Karpas-422 (cell line): Measurements from ENCODE around the gene ZFP91. TPM values are rescaled to one million over a fixed set of nuclear protein-coding genes. Genes with fewer than 3 reads are reported as not detected.

Source experiments
- DNase-seq: peaks from one replicate; pipeline ENCODE4 v3.0.0-alpha.2; 2015
- H2AFZ ChIP-seq: fragments of 200-600 bp; sonication (generic); 2 replicates; pipeline ENCODE4 v1.6.1; 2014; ENCODE audit warnings: antibody characterized with exemption, low read length, mixed read lengths
- H3K27ac ChIP-seq: fragments of 200-600 bp; sonication (generic); 2 replicates; pipeline ENCODE4 v1.5.1; 2014; ENCODE audit warnings: mild to moderate bottlenecking, low read length, moderate library complexity
- H3K27me3 ChIP-seq: fragments of 200-600 bp; sonication (generic); 2 replicates; pipeline ENCODE4 v1.6.1; 2014; ENCODE audit warnings: low read length, mixed read lengths
- H3K36me3 ChIP-seq: fragments of 200-600 bp; sonication (generic); 2 replicates; pipeline ENCODE4 v1.6.1; 2014; ENCODE audit warnings: low read length, mixed read lengths; ENCODE audit not compliant: insufficient read depth
- H3K4me1 ChIP-seq: fragments of 200-600 bp; sonication (generic); 2 replicates; pipeline ENCODE4 v1.6.1; 2014; ENCODE audit warnings: mild to moderate bottlenecking, low read length, mixed read lengths
- H3K4me2 ChIP-seq: fragments of 200-600 bp; sonication (generic); 2 replicates; pipeline ENCODE4 v1.6.1; 2014; ENCODE audit warnings: low read length, low read depth, mild to moderate bottlenecking; ENCODE audit not compliant: poor library complexity, severe bottlenecking
- H3K4me3 ChIP-seq: fragments of 200-600 bp; sonication (generic); 2 replicates; pipeline ENCODE4 v1.5.1; 2014; ENCODE audit warnings: mild to moderate bottlenecking, antibody characterized with exemption, low read length, mixed read lengths
- H3K79me2 ChIP-seq: fragments of 200-600 bp; sonication (generic); 2 replicates; pipeline ENCODE4 v1.6.1; 2014; ENCODE audit warnings: mild to moderate bottlenecking, low read length, mixed read lengths
- H3K9ac ChIP-seq: fragments of 200-600 bp; sonication (generic); 2 replicates; pipeline ENCODE4 v1.6.0; 2014; ENCODE audit warnings: low read length
- H3K9me2 ChIP-seq: fragments of 200-600 bp; sonication (generic), shearing (Covaris generic); replicated peaks from 2 replicates; pipeline ENCODE4 v1.6.0; 2014; ENCODE audit warnings: mild to moderate bottlenecking, low read length, moderate library complexity; ENCODE audit not compliant: insufficient read depth
- H3K9me3 ChIP-seq: fragments of 300-700, 200-600 bp; sonication (generic); 2 replicates; pipeline ENCODE4 v1.6.1; 2014; ENCODE audit warnings: low read length, mixed read lengths
- H4K20me1 ChIP-seq: fragments of 200-600 bp; sonication (generic); 2 replicates; pipeline ENCODE4 v1.6.1; 2014; ENCODE audit warnings: mild to moderate bottlenecking, antibody characterized with exemption, low read length, low read depth; ENCODE audit not compliant: insufficient read depth
- total RNA-seq: library from RNA; depleted of rRNA; stranded (reverse); fragments of >200 nt; shearing (Covaris generic); gene quantifications from 2 replicates; pipeline ENCODE4 v1.2.3, GENCODE V29; 2014; ENCODE audit warnings: low replicate concordance

The ZFP91 gene
- total RNA-seq, 1 experiment from 2014 or later: 49.4 TPM

DNA sequence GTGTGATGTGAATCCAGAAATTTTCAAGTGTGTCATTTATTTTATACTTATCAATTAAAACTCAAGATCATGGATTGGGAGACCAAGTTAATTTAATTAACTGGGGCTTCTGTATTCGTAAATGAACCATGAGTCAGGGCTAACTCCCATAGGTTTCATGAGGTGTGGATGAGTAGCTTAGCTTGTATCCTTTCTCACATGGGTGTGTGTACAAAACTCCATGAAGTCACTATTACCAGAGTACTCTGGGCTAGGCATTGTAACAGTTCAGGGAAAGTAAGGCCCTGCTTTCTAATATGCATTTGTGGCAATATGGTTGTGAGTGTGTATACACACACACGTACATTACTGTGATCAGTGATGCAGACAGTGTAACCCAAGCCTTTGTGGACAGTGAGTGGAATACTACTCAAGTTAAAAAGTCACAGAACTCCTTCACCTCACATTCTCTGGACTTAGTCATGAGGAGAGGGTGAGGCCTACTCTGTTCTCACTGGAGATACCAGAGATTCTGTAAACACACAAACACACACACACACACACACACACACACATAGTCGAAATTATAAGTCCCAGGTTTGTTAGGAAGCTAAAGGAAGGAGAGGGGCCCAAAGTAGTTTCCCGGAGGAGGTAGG is 47.1 kb downstream of the ZFP91 start:
- H3K9me2 ChIP-seq: no peaks in the 10 kb centered on the region
- H3K4me3 ChIP-seq: no peak overlapping the region
- peaks cover 51% of the 10 kb centered on the region; the same call in 1 of the 2 replicates for H3K36me3 ChIP-seq
- no peaks in the 10 kb centered on the region for H3K27me3 ChIP-seq
- H3K4me2 ChIP-seq: no peak overlapping the region
- H3K79me2 ChIP-seq: peaks cover 6% of the 10 kb centered on the region
- H3K9ac ChIP-seq: no peak overlapping the region
- H4K20me1 ChIP-seq: no peaks in the 10 kb centered on the region
- H3K4me1 ChIP-seq: no peaks in the 10 kb centered on the region
- no peak overlapping the region for H2AFZ ChIP-seq
- H3K9me3 ChIP-seq: no peaks in the 10 kb centered on the region
- no peak overlapping the region for H3K27ac ChIP-seq
- no peak for DNase-seq

DNA sequence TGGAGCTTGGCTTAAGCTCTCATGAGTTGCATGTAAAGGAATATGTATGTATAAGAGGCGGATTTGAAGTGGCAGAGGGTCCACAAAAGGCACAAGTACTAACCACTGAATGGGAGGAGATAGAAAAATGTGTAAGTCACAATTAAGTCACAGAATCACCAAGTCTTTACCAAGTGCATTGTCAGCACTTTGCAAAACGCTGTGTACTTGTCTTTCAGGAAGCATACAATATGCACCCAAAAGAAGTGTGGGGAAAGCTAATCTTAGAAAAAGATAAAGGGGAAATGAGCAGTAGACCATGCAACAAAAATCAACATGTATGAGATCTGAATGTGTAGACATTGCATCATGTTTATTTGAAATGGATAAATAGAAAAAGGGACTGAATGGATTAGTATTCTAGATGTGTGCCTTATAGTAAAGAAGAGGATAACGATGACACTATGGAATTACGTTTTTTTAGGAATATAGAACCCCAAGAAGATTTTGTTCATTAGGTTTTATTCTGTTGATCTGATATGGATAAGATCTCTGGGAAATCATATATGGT is 48.1 kb downstream of the ZFP91 start:
- Histone ChIP-seq H3K4me3 (no peak overlapping the region), H3K79me2 (no peaks in the 10 kb centered on the region), H3K4me2 (no peak overlapping the region), H3K9me3 (no peaks in the 10 kb centered on the region), H2AFZ (no peak overlapping the region), H3K4me1 (no peaks in the 10 kb centered on the region), H3K9me2 (no peaks in the 10 kb centered on the region), H3K36me3 (peaks cover 44% of the 10 kb centered on the region; the same call in 1 of the 2 replicates), H3K27me3 (no peaks in the 10 kb centered on the region), H4K20me1 (no peaks in the 10 kb centered on the region), H3K9ac (no peak overlapping the region), H3K27ac (no peak overlapping the region)
- DNase-seq: no peak

DNA sequence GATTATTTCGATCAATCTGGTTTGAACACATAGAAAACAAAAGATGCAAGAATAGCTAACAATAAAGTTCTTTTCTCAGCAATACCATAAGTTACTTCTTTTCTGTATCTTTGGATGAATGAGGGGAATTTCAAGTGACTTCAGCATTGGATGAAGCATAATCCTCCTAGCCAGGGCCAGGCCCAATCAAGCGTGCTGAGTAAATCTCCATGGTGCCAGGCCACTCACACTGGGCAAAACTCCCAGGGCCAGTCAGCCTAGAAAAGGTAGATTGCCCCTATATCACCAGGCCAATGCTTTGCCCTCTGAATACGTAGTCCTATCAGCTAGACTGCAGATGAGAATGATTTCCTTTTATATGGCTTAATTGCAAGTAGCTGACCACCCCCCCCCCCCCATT is 49.6 kb downstream of the ZFP91 start:
- H4K20me1 ChIP-seq: no peaks in the 10 kb centered on the region
- no peak overlapping the region for H2AFZ ChIP-seq
- no peaks in the 10 kb centered on the region for H3K27me3 ChIP-seq
- no peaks in the 10 kb centered on the region for H3K79me2 ChIP-seq
- H3K4me1 ChIP-seq: no peaks in the 10 kb centered on the region
- no peaks in the 10 kb centered on the region for H3K9me2 ChIP-seq
- peaks cover 33% of the 10 kb centered on the region; the same call in 1 of the 2 replicates for H3K36me3 ChIP-seq
- no peak overlapping the region for H3K4me3 ChIP-seq
- no peak overlapping the region for H3K4me2 ChIP-seq
- H3K9ac ChIP-seq: no peak overlapping the region
- no peak for DNase-seq
- H3K27ac ChIP-seq: no peak overlapping the region
- H3K9me3 ChIP-seq: no peaks in the 10 kb centered on the region

DNA sequence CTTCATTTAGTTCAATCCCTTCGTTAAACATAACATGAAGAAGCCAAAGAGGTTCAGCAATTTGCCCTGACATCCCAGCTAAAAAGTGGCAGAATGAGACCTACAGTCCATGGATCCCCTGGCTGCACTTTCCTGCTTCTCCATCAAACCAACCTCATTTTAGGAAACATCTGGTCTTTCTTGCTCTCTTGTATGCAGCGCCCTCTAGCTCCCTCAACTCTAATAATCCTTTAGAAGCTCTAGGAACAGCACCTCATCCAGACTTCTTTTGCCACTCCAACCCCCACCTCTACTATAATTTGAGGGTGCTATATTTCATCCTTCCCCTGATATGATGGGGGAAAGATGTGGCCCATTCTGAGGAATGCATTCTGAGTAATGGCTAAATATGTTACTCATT is 51.0 kb downstream of the ZFP91 start:
- no peaks in the 10 kb centered on the region for H3K9me2 ChIP-seq
- H4K20me1 ChIP-seq: no peaks in the 10 kb centered on the region
- no peak overlapping the region for H3K9ac ChIP-seq
- peak; percentile 75 for DNase-seq
- no peak overlapping the region for H3K4me3 ChIP-seq
- no peaks in the 10 kb centered on the region for H3K9me3 ChIP-seq
- no peaks in the 10 kb centered on the region for H3K79me2 ChIP-seq
- H3K27me3 ChIP-seq: no peaks in the 10 kb centered on the region
- no peak overlapping the region for H2AFZ ChIP-seq
- no peak overlapping the region for H3K27ac ChIP-seq
- no peak overlapping the region for H3K4me2 ChIP-seq
- H3K36me3 ChIP-seq: peaks cover 19% of the 10 kb centered on the region; the same call in 1 of the 2 replicates
- no peaks in the 10 kb centered on the region for H3K4me1 ChIP-seq

DNA sequence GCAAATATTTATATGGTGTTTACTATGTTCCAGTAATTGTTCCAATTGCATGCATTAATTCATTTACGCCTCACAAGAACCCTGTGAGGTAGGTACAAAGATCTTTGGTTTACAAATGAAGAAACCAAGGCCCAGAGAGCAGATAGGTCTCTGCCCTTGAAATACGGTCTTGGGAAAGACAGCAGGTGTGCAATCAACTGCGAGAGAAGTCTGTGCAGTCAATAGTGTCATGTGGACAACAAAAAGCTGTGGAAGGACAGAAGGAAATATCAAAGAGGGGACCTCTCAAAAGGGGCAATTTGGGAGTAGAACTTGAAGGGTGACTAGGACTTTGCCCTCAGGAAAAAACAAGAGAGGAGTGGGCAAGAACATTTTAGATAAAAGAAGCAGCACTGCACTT is 52.5 kb downstream of the ZFP91 start:
- Histone ChIP-seq H3K9me3 (no peaks in the 10 kb centered on the region), H3K4me1 (no peaks in the 10 kb centered on the region), H3K9me2 (no peaks in the 10 kb centered on the region), H3K27ac (no peak overlapping the region), H2AFZ (no peak overlapping the region), H3K4me2 (no peak overlapping the region), H4K20me1 (no peaks in the 10 kb centered on the region), H3K36me3 (peaks cover 7% of the 10 kb centered on the region; the same call in 1 of the 2 replicates), H3K9ac (no peak overlapping the region), H3K79me2 (no peaks in the 10 kb centered on the region), H3K27me3 (no peaks in the 10 kb centered on the region), H3K4me3 (no peak overlapping the region)
- no peak for DNase-seq

DNA sequence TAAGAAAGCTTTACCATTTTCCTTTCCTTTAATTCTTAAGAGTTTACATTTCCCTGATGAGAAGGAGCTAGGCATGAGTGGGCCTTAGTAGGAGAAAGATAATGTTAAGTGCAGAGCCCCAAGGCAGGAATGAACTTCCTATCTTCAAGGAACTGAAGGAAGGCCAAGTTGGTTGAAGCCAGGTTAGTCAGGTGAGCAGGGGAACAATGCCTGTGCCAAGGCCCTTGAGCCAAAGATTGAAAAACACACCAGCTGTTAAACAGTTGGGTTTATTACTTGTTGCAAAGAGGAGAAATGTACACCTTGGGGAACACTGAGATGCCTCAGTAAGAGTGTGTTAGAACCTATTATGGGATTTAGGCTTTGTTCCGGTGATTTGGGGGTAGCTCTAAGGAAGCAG is 53.6 kb downstream of the ZFP91 start:
- Histone ChIP-seq H3K4me2 (no peak overlapping the region), H3K27ac (no peak overlapping the region), H3K9ac (no peak overlapping the region), H3K4me1 (no peaks in the 10 kb centered on the region), H3K27me3 (no peaks in the 10 kb centered on the region), H4K20me1 (no peaks in the 10 kb centered on the region), H3K79me2 (no peaks in the 10 kb centered on the region), H3K36me3 (peaks cover 2% of the 10 kb centered on the region; the same call in 1 of the 2 replicates), H3K4me3 (no peak overlapping the region), H2AFZ (no peak overlapping the region), H3K9me2 (no peaks in the 10 kb centered on the region), H3K9me3 (no peaks in the 10 kb centered on the region)
- DNase-seq: no peak

DNA sequence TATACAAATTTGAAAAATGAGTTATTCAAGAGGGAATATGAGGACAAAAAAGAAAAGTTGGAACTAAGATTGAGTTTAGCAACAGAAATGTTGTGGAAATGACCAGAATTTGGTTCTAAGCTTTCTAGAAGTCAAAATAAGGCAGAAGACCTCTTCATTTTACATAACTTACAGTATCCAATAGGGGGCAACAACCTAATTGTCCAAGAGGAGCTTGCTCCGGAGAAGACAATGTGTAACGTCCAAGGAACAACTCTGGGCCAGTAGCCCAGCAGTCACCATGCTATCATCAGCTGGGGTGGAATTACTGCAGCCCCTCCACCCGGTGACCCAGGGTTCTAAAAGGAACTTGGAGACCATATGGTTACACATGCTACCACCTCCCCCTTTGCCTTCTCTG is 57.7 kb downstream of the ZFP91 start:
- Histone ChIP-seq H3K4me1 (no peaks in the 10 kb centered on the region), H3K9me3 (no peaks in the 10 kb centered on the region), H3K27ac (no peak overlapping the region), H3K4me3 (no peak overlapping the region), H2AFZ (no peak overlapping the region), H3K4me2 (no peak overlapping the region), H3K36me3 (no peaks in the 10 kb centered on the region), H4K20me1 (no peaks in the 10 kb centered on the region), H3K9me2 (no peaks in the 10 kb centered on the region), H3K79me2 (no peaks in the 10 kb centered on the region), H3K27me3 (no peaks in the 10 kb centered on the region), H3K9ac (no peak overlapping the region)
- no peak for DNase-seq

DNA sequence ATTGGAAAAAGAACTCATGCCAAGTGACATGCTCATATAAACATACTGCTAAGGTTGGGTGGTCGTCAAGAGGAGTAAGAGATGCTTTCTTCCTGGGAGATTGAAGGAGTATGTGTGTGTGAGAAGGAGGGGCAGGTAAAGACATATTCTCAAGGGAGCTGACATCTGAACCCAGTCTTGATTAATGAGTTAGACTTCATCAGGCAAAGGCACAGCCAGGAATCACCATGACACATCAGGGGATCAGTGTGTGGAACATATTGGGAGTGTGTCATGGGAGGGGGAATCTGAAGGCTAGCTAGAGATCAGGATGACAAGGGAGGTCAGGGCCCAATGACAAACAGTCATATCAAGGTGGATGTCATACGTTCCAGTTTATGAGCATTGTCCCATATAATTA is 58.5 kb downstream of the ZFP91 start:
- no peak overlapping the region for H3K27ac ChIP-seq
- H2AFZ ChIP-seq: no peak overlapping the region
- H3K27me3 ChIP-seq: no peaks in the 10 kb centered on the region
- no peaks in the 10 kb centered on the region for H3K36me3 ChIP-seq
- no peaks in the 10 kb centered on the region for H3K79me2 ChIP-seq
- H3K9ac ChIP-seq: no peak overlapping the region
- H4K20me1 ChIP-seq: no peaks in the 10 kb centered on the region
- H3K4me2 ChIP-seq: no peak overlapping the region
- no peak overlapping the region for H3K4me3 ChIP-seq
- H3K9me2 ChIP-seq: no peaks in the 10 kb centered on the region
- DNase-seq: no peak
- no peaks in the 10 kb centered on the region for H3K4me1 ChIP-seq
- no peaks in the 10 kb centered on the region for H3K9me3 ChIP-seq
